Measurements from ENCODE around the gene GPC5.

The GPC5 gene

GRCh38 chr13:92461402-92461801 lies 1063.0 kb downstream of the GPC5 start:
- Histone ChIP-seq H3K9me3 (ENCODE audit: control insufficient read depth, insufficient read depth, low read depth, low read length) (no peaks in the 10 kb centered on the region), H3K4me3 (ENCODE audit: low read depth, low read length) (no peak overlapping the region), H3K4me1 (ENCODE audit: control insufficient read depth, insufficient read depth, low read length) (no peaks in the 10 kb centered on the region), H3K27ac (ENCODE audit: extremely low read depth, low read depth, low read length) (no peak overlapping the region), H3K36me3 (ENCODE audit: control insufficient read depth in 2 of 2, insufficient read depth in 1 of 2, low read length in 2 of 2) (no peaks in the 10 kb centered on the region)
- no peak for TF ChIP-seq ZNF37A (tag by site-specific recombination; IDR thresholded peaks at IDR 0.05)
- no peak for TF ChIP-seq ZNF132 (tag by site-specific recombination; IDR thresholded peaks at IDR 0.05; ENCODE audit: borderline replicate concordance)
- no peak for TF ChIP-seq GLIS1 (tag by site-specific recombination; IDR thresholded peaks at IDR 0.05)
- no peak for TF ChIP-seq ZNF140 (tag by site-specific recombination; IDR thresholded peaks at IDR 0.05)
- TF ChIP-seq SP3 (tag by site-specific recombination; IDR thresholded peaks at IDR 0.05) = no peak
- TF ChIP-seq PRDM4 (tag by site-specific recombination; IDR thresholded peaks at IDR 0.05) = no peak
- TF ChIP-seq ZNF501 (tag by site-specific recombination; IDR thresholded peaks at IDR 0.05) = no peak
- no peak for TF ChIP-seq ZNF146 (tag by site-specific recombination; IDR thresholded peaks at IDR 0.05)
- TF ChIP-seq KLF1 (tag by site-specific recombination; IDR thresholded peaks at IDR 0.05) = no peak
- no peak for TF ChIP-seq KLF9 (tag by site-specific recombination; IDR thresholded peaks at IDR 0.05; ENCODE audit: low read depth)
- TF ChIP-seq ZNF692 (tag by site-specific recombination; IDR thresholded peaks at IDR 0.05) = no peak
- no peak for TF ChIP-seq ZSCAN18 (tag by site-specific recombination; IDR thresholded peaks at IDR 0.05)
- TF ChIP-seq EGR2 (tag by site-specific recombination; IDR thresholded peaks at IDR 0.05; ENCODE audit: low read depth) = no peak
- no peak for TF ChIP-seq PRDM2 (tag by site-specific recombination; IDR thresholded peaks at IDR 0.05; ENCODE audit: borderline replicate concordance)
- no peak for TF ChIP-seq ZNF449 (tag by site-specific recombination; IDR thresholded peaks at IDR 0.05)
- no peak for TF ChIP-seq ZNF707 (tag by site-specific recombination; IDR thresholded peaks at IDR 0.05)
- no peak for TF ChIP-seq ZNF776 (tag by site-specific recombination; IDR thresholded peaks at IDR 0.05; ENCODE audit: borderline replicate concordance)
- no peak for TF ChIP-seq ZNF112 (tag by site-specific recombination; IDR thresholded peaks at IDR 0.05)
- TF ChIP-seq ZNF2 (tag by site-specific recombination; IDR thresholded peaks at IDR 0.05) = no peak
- ChIA-PET POLR2A (no interaction called here), CTCF (no interaction called here)

All from HEK293 (cell line).